ENCODE measurements around the gene IL23R. TPM values are rescaled to one million over a fixed set of nuclear protein-coding genes. Genes with fewer than 3 reads are reported as not detected.

The IL23R gene
- total and polyA plus RNA-seq, 2 of the 8 experiments (the other 6 are each of a cell fraction or from before 2014, with no cell fraction given) = not detected

GRCh38 chr1:67140460-67140859, 25.8 kb upstream of the IL23R start:
- no peak overlapping the region for H3K27ac ChIP-seq (ENCODE audit: low read depth, low read length)
- no peak overlapping the region for H3K56ac ChIP-seq (replicated peaks; ENCODE audit: insufficient read length, low read depth, low read length)
- H3K79me2 ChIP-seq (ENCODE audit: control insufficient read depth in 1 of 2, insufficient read depth in 2 of 2, low read length in 2 of 2) = no peaks in the 10 kb centered on the region
- ChIA-PET POLR2A (ENCODE audit: partially characterized antibody) (no interaction called here), CTCF (ENCODE audit: partially characterized antibody) (interaction anchor here (0.8 kb wide), 1 partner anchor 9 kb away, joined by 3 read pairs; no protein-coding TSS in a partner anchor)
- H3K9ac ChIP-seq (replicated peaks in 1 of 4; ENCODE audit: extremely low read depth in 1 of 4, low read depth in 3 of 4, low read length in 3 of 4) = no peak overlapping the region
- FAIRE-seq (no peak), DNase-seq (ENCODE audit: low read depth in 1 of 2, low spot score in 2 of 2) (no peak)
- no peak overlapping the region for H2BK12ac ChIP-seq (ENCODE audit: low read depth, low read length)
- no peak overlapping the region for H3K14ac ChIP-seq (ENCODE audit: insufficient read length)
- H3K36me3 ChIP-seq (ENCODE audit: control insufficient read depth in 2 of 4, insufficient read depth in 4 of 4, low read length in 3 of 4) = no peaks in the 10 kb centered on the region
- no peak overlapping the region for H2BK5ac ChIP-seq (ENCODE audit: low read depth, low read length)
- no peak overlapping the region for H2AFZ ChIP-seq (ENCODE audit: low read length)
- H3K4ac ChIP-seq (replicated peaks; ENCODE audit: insufficient read length, low read depth, low read length) = no peak overlapping the region
- H3K23ac ChIP-seq (ENCODE audit: insufficient read length) = no peak overlapping the region
- no peak overlapping the region for H3K4me3 ChIP-seq (ENCODE audit: extremely low read depth in 1 of 4, insufficient read depth in 2 of 4, low read depth in 3 of 4, low read length in 4 of 4)
- peaks cover 2 to 6% (median 4%) of the 10 kb centered on the region in 4 experiments; a peak in 4 of 7 replicates for H3K4me1 ChIP-seq (replicated peaks in 1 of 4; ENCODE audit: control insufficient read depth in 3 of 4, insufficient read depth in 4 of 4, low read length in 3 of 4)
- no peaks in the 10 kb centered on the region for H3K9me3 ChIP-seq (ENCODE audit: insufficient read depth in 2 of 2, low read depth in 1 of 2, low read length in 1 of 2)
- no peak overlapping the region for H2BK15ac ChIP-seq (ENCODE audit: low read length)
- no peak overlapping the region for H2AK5ac ChIP-seq (ENCODE audit: low read depth, low read length)
- H2BK20ac ChIP-seq (ENCODE audit: low read length) = no peak overlapping the region
- TF ChIP-seq KDM1A (IDR thresholded peaks at IDR 0.05; ENCODE audit: borderline replicate concordance, low read length) (no peak), POLR2AphosphoS5 (IDR thresholded peaks at IDR 0.05; ENCODE audit: low read depth, low read length) (no peak), TBP (IDR thresholded peaks at IDR 0.05; ENCODE audit: low read depth, low read length) (no peak), NANOG (IDR thresholded peaks at IDR 0.05; ENCODE audit: insufficient read depth, low read depth, low read length, poor library complexity, severe bottlenecking) (no peak), EGR1 (IDR thresholded peaks at IDR 0.05; ENCODE audit: borderline replicate concordance, low read depth, low read length) (no peak), PHF8 (conservative IDR thresholded peaks at IDR 0.05; ENCODE audit: low read depth, low read length) (no peak), USF2 (IDR thresholded peaks at IDR 0.05; ENCODE audit: low read length) (no peak), MAX (IDR thresholded peaks at IDR 0.05) (no peak), SRF (IDR thresholded peaks at IDR 0.05; ENCODE audit: low read depth, low read length) (no peak), SAP30 (IDR thresholded peaks at IDR 0.05; ENCODE audit: insufficient read depth, insufficient replicate concordance, low read length) (no peak), BCL11A (IDR thresholded peaks at IDR 0.05; ENCODE audit: low read depth in 2 of 2, low read length in 2 of 2) (no peak)
- no peaks in the 10 kb centered on the region for H3K27me3 ChIP-seq (replicated peaks in 1 of 4; ENCODE audit: control insufficient read depth in 3 of 4, extremely low read depth in 1 of 4, insufficient read depth in 3 of 4, low read length in 3 of 4)
- H3K4me2 ChIP-seq (ENCODE audit: insufficient read depth in 1 of 2, low read depth in 2 of 2, low read length in 2 of 2) = no peak overlapping the region
- H3K23me2 ChIP-seq (ENCODE audit: low read depth, low read length) = no peaks in the 10 kb centered on the region
- H2BK120ac ChIP-seq (replicated peaks; ENCODE audit: low read depth, low read length) = no peak overlapping the region
- no peak overlapping the region for H4K5ac ChIP-seq (ENCODE audit: insufficient read length, low read depth, low read length)
- no peak overlapping the region for H4K91ac ChIP-seq (replicated peaks; ENCODE audit: insufficient read length, low read length)
- WGBS, 2 experiments (ENCODE audit: extremely low coverage in 1 of 2, insufficient coverage in 1 of 2, insufficient read length in 1 of 2, insufficient replicate concordance in 2 of 2, low coverage in 1 of 2, low lambda C conversion rate in 2 of 2, missing lambda C conversion rate in 1 of 2) = 88% methylated on average over 2 of the region's 2 CpGs; no CpG with 5 or more reads in 1 of the 2 experiments
- no peak overlapping the region for H3K18ac ChIP-seq (ENCODE audit: extremely low read depth, low read length)
- no peak overlapping the region for H4K8ac ChIP-seq (ENCODE audit: extremely low read depth, insufficient read depth, low read length)
- no peaks in the 10 kb centered on the region for H4K20me1 ChIP-seq (replicated peaks in 1 of 2; ENCODE audit: control insufficient read depth in 1 of 2, insufficient read depth in 2 of 2, low read length in 2 of 2)
- no peaks in the 10 kb centered on the region for H3K79me1 ChIP-seq (ENCODE audit: low read depth, low read length)

All from H1 (cell line).